Immature natural killer cell (primary cell): ENCODE data around the gene HSD17B11. TPM values are rescaled to one million over a fixed set of nuclear protein-coding genes. Genes with fewer than 3 reads are reported as not detected.
A peak's percentile ranks its signal among the peaks of the same experiment; 100 is the strongest.
"Not testable (repeated sequence)": the region's sequence is repeated elsewhere in the genome, so short reads cannot be mapped to it uniquely, and the experiment has no call there.

ENCODE experiments used
- DNase-seq, 3 donors: peaks; one replicate each; pipeline ENCODE4 v3.0.0; 2022; ENCODE audit warnings: mixed read lengths in 1 of 3
- H3K27ac Mint-ChIP-seq, 6 donors: one replicate each; pipeline ENCODE4 v1.8.0; 2020; ENCODE audit warnings: mixed read lengths in 6 of 6, mild to moderate bottlenecking in 5 of 6, inconsistent platforms in 4 of 6, moderate library complexity in 3 of 6
- H3K27me3 Mint-ChIP-seq, 3 donors: one replicate each; pipeline ENCODE4 v1.8.0; 2020 to 2021; ENCODE audit warnings: low read depth in 3 of 3, mild to moderate bottlenecking in 3 of 3, mixed read lengths in 3 of 3, moderate library complexity in 3 of 3, inconsistent platforms in 1 of 3
- H3K36me3 Mint-ChIP-seq, 3 donors: one replicate each; pipeline ENCODE4 v1.8.0; 2020; ENCODE audit warnings: mixed read lengths in 3 of 3, inconsistent platforms in 2 of 3, mild to moderate bottlenecking in 2 of 3
- H3K4me1 Mint-ChIP-seq, 2 donors: one replicate each; pipeline ENCODE4 v1.8.0; 2020; ENCODE audit warnings: inconsistent platforms in 2 of 2, mild to moderate bottlenecking in 2 of 2, mixed read lengths in 2 of 2, moderate library complexity in 1 of 2
- H3K4me3 Mint-ChIP-seq, 5 donors: one replicate each; pipeline ENCODE4 v1.8.0; 2020; ENCODE audit warnings: mild to moderate bottlenecking in 5 of 5, mixed read lengths in 5 of 5, inconsistent platforms in 3 of 5, moderate library complexity in 3 of 5
- H3K9me3 Mint-ChIP-seq, 6 donors: one replicate each; pipeline ENCODE4 v1.8.0; 2020; ENCODE audit warnings: mild to moderate bottlenecking in 6 of 6, mixed read lengths in 6 of 6, inconsistent platforms in 4 of 6, moderate library complexity in 3 of 6
- polyA plus RNA-seq, 3 donors: library from polyadenylated mRNA; unstranded; fragments of 300-500 nt; fragmentation: Illumina TruSeq; gene quantifications; one replicate each; pipeline ENCODE4 v1.2.3, GENCODE V29; 2021

HSD17B11 gene
- polyA plus RNA-seq, 3 donors from 2014 or later = 81.6 to 112 (median 105) TPM

GRCh38 chr4:87418410-87418809 is 27.4 kb upstream of the HSD17B11 start:
- not testable (repeated sequence) for H3K9me3 Mint-ChIP-seq, H3K27ac Mint-ChIP-seq, DNase-seq, H3K36me3 Mint-ChIP-seq, H3K4me3 Mint-ChIP-seq
- peaks cover 16 to 22% of the 10 kb centered on the region in 2 donors for H3K4me1 Mint-ChIP-seq
- peaks cover 13 to 19% (median 13%) of the 10 kb centered on the region in 3 donors for H3K27me3 Mint-ChIP-seq

GRCh38 chr4:87416965-87417364 is 26.0 kb upstream of the HSD17B11 start:
- Mint-ChIP-seq H3K4me3 (no peak overlapping the region), H3K27me3 (peaks cover 2 to 11% (median 7%) of the 10 kb centered on the region in 3 donors), H3K9me3 (no peaks in the 10 kb centered on the region), H3K4me1 (peaks cover 8 to 9% of the 10 kb centered on the region in 2 donors), H3K36me3 (no peaks in the 10 kb centered on the region), H3K27ac (no peak overlapping the region)
- DNase-seq = no peak

DNA sequence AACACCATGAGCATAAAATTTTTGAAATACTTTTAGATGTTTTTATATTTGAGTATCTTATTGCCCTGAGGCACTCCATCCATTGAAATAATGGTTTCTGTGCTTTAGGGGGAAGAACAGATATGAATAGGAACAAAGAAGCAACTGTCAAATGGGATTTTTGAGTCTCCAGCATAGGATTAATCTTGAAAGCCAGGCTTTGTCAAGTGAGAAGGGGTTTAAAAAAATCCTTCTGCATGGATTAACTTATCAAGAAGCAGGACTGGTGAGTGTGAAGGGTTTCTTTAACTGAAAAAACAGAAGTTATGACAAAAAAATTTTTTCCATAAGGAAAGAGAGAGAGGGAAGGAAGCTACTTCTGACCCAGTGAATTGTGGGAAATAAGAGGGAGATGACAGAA is 23.8 kb upstream of the HSD17B11 start:
- H3K9me3 Mint-ChIP-seq = no peaks in the 10 kb centered on the region
- no peaks in the 10 kb centered on the region for H3K36me3 Mint-ChIP-seq
- H3K4me3 Mint-ChIP-seq = no peak overlapping the region
- peaks cover 6 to 11% (median 7%) of the 10 kb centered on the region in 3 donors for H3K27me3 Mint-ChIP-seq
- no peak overlapping the region for H3K27ac Mint-ChIP-seq
- H3K4me1 Mint-ChIP-seq = no peaks in the 10 kb centered on the region
- no peak for DNase-seq

DNA sequence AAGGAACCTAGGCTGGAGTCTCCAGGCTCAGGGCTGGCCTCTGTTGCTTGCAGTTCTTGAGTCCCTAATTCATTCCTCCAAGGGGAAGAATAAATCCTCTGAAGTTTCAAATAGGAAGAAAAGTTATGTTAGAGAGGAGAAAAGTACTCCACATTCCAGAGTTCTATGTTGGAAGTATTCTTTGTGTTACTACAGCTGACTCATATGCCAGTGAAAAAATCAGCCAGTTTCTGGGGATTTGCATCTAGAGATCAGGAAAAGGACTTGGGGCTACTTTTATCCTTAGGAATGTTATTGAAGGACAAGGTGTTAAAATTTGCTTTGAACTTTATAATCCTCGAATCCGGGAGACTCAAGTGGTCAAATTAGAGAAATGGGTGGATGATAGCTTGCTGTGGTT is 19.7 kb upstream of the HSD17B11 start:
- no peak overlapping the region for H3K27ac Mint-ChIP-seq
- H3K4me1 Mint-ChIP-seq = peaks cover 15 to 24% of the 10 kb centered on the region in 2 donors

DNA sequence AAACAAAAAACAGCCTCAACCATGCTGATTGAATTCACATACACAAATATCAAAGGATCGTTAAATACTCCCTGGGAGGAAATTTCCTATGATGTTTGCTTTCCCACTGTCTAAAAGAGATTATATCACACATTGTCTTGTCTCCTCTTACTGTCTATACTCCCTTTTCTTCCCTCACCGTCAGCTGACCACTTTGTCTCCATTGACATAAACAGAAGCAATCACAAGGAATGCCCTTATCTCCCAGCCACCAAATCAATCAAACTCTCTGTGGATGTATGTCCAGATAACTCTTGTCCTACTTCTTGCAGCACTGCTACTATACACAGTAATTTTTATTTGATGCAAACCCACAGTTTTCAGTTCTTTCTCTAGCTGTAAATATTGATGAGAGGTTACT is 19.2 kb upstream of the HSD17B11 start:
- peaks cover 6 to 9% (median 7%) of the 10 kb centered on the region in 3 donors for H3K27me3 Mint-ChIP-seq
- H3K27ac Mint-ChIP-seq = no peak overlapping the region
- no peak for DNase-seq
- no peaks in the 10 kb centered on the region for H3K9me3 Mint-ChIP-seq
- no peak overlapping the region for H3K4me3 Mint-ChIP-seq
- peaks cover 15 to 24% of the 10 kb centered on the region in 2 donors for H3K4me1 Mint-ChIP-seq
- peaks cover 0 to 6% (median 0%) of the 10 kb centered on the region in 3 donors for H3K36me3 Mint-ChIP-seq

More for the DNA sequence above, 19.7 kb upstream of the HSD17B11 start:
- H3K36me3 Mint-ChIP-seq = peaks cover 0 to 6% (median 0%) of the 10 kb centered on the region in 3 donors
- no peak overlapping the region for H3K4me3 Mint-ChIP-seq
- no peaks in the 10 kb centered on the region for H3K9me3 Mint-ChIP-seq
- peaks cover 6 to 9% (median 7%) of the 10 kb centered on the region in 3 donors for H3K27me3 Mint-ChIP-seq
- DNase-seq = no peak

DNA sequence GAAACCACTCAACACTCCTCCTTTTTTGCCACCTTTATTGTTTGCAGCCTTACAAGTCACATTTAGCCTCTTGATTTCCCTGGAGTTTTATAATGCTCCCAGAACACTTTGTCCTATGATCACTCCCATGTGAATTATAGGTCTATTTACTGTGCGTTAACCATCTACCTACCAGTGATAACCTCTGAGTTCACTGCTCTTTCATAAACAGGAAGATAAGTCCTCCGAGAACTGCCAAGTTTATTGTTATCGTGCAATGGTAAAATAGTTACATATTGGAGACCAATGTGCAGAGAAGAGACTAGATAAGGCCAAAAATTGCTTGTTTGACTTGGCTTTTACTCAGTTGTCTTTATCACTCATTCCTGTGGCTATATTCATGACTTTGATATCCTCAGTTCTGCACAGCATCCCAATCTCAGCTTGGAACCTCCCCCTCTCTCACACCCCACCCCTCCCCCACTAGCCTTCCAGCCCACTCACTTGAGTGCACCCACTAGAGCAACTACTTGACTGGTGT is 18.5 kb upstream of the HSD17B11 start:
- peaks cover 15 to 24% of the 10 kb centered on the region in 2 donors for H3K4me1 Mint-ChIP-seq
- peaks cover 0 to 6% (median 0%) of the 10 kb centered on the region in 3 donors for H3K36me3 Mint-ChIP-seq

GRCh38 chr4:87406902-87407301 is 15.9 kb upstream of the HSD17B11 start:
- Mint-ChIP-seq H3K4me1 (peaks cover 15 to 24% of the 10 kb centered on the region in 2 donors), H3K4me3 (peak overlapping the region; percentile 71 to 83 (median 78)), H3K27ac (peak overlapping the region; percentile 22 to 87 (median 70))
- not testable (repeated sequence) for H3K9me3 Mint-ChIP-seq, H3K27me3 Mint-ChIP-seq, H3K36me3 Mint-ChIP-seq, DNase-seq

More for the DNA sequence above, 18.5 kb upstream of the HSD17B11 start:
- no peak overlapping the region for H3K27ac Mint-ChIP-seq
- H3K27me3 Mint-ChIP-seq = peaks cover 6 to 9% (median 7%) of the 10 kb centered on the region in 3 donors
- H3K4me3 Mint-ChIP-seq = no peak overlapping the region
- H3K9me3 Mint-ChIP-seq = no peaks in the 10 kb centered on the region
- no peak for DNase-seq

DNA sequence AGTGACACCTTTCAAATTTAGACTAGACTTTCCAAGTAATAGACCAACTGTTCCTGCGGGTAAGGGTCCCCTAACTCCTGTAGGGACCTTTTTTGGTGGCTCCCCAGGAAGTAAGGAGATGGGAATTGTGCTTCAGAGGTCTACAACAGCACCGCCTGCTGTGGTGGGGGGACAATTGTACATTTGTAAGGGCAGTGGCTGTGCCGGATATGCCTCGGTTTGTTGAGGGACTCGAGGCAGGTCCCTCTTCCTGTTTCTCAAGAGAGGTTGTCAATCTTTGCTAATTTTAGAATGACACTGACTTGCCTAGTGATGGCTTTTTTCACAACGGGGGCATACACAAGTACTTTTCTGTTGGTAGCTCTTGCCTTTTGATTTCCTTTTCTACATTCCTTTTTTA is 15.5 kb upstream of the HSD17B11 start:
- H3K4me1 Mint-ChIP-seq = peaks cover 15 to 24% of the 10 kb centered on the region in 2 donors
- peaks cover 0 to 6% (median 2%) of the 10 kb centered on the region in 3 donors for H3K27me3 Mint-ChIP-seq
- DNase-seq = peak; percentile 20 to 26 (median 21)
- peak overlapping the region; percentile 71 to 83 (median 78) for H3K4me3 Mint-ChIP-seq
- H3K27ac Mint-ChIP-seq = peak overlapping the region; percentile 22 to 87 (median 70)
- H3K9me3 Mint-ChIP-seq = no peaks in the 10 kb centered on the region
- H3K36me3 Mint-ChIP-seq = peaks cover 0 to 6% (median 0%) of the 10 kb centered on the region in 3 donors

- Mint-ChIP-seq H3K36me3 (peaks cover 0 to 6% (median 0%) of the 10 kb centered on the region in 3 donors), H3K27me3 (peaks cover 0 to 3% (median 2%) of the 10 kb centered on the region in 3 donors), H3K4me3 (no peak overlapping the region), H3K4me1 (peaks cover 15 to 24% of the 10 kb centered on the region in 2 donors), H3K9me3 (no peaks in the 10 kb centered on the region), H3K27ac (no peak overlapping the region)
- no peak for DNase-seq
Observed at GRCh38 chr4:87405211-87405820, 14.3 kb upstream of the HSD17B11 start.

GRCh38 chr4:87403732-87404131 is 12.7 kb upstream of the HSD17B11 start:
- peaks cover 15 to 24% of the 10 kb centered on the region in 2 donors for H3K4me1 Mint-ChIP-seq
- DNase-seq, H3K36me3 Mint-ChIP-seq, H3K27me3 Mint-ChIP-seq, H3K27ac Mint-ChIP-seq, H3K9me3 Mint-ChIP-seq, H3K4me3 Mint-ChIP-seq: not testable (repeated sequence)

- Mint-ChIP-seq H3K27me3 (peaks cover 0 to 4% (median 0%) of the 10 kb centered on the region in 3 donors), H3K27ac (no peak overlapping the region), H3K9me3 (no peaks in the 10 kb centered on the region), H3K4me3 (no peak overlapping the region), H3K4me1 (no peaks in the 10 kb centered on the region), H3K36me3 (no peaks in the 10 kb centered on the region)
- no peak for DNase-seq
Observed at GRCh38 chr4:87399954-87400353, 9.0 kb upstream of the HSD17B11 start.

GRCh38 chr4:87399148-87399547 is 8.2 kb upstream of the HSD17B11 start:
- Mint-ChIP-seq H3K4me1 (no peaks in the 10 kb centered on the region), H3K27me3 (peaks cover 0 to 4% (median 1%) of the 10 kb centered on the region in 3 donors), H3K9me3 (no peaks in the 10 kb centered on the region), H3K4me3 (no peak overlapping the region), H3K36me3 (no peaks in the 10 kb centered on the region), H3K27ac (no peak overlapping the region)
- DNase-seq = no peak

DNA sequence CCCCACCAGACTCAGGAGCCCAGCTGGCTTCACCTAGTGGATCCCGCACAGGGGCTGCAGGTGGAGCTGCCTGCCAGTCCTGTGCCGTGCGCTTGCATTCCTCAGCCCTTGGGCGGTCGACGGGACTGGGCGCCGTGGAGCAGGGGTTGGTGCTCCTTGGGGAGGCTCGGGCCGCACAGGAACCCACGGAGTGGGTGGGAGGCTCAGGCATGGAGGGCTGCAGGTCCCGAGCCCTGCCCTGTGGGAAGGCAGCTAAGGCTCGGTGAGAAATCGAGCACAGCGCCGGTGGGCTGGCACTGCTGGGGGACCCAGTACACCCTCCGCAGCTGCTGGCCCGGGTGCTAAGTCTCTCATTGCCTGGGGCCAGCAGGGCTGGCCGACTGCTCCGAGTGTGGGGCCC is 4.9 kb upstream of the HSD17B11 start:
- H3K36me3 Mint-ChIP-seq, H3K4me3 Mint-ChIP-seq, DNase-seq, H3K27ac Mint-ChIP-seq, H3K27me3 Mint-ChIP-seq, H3K9me3 Mint-ChIP-seq: not testable (repeated sequence)
- H3K4me1 Mint-ChIP-seq = peaks cover 5 to 14% of the 10 kb centered on the region in 2 donors

- H3K9me3 Mint-ChIP-seq, H3K27ac Mint-ChIP-seq, H3K27me3 Mint-ChIP-seq, H3K36me3 Mint-ChIP-seq, DNase-seq: not testable (repeated sequence)
- Mint-ChIP-seq H3K4me1 (peaks cover 12 to 21% of the 10 kb centered on the region in 2 donors), H3K4me3 (peak overlapping the region; percentile 16 to 75 (median 44))
Observed at GRCh38 chr4:87395073-87395472, 4.1 kb upstream of the HSD17B11 start.
